Measurements from ENCODE around the gene ADI1.
"Not testable (repeated sequence)": the region's sequence is repeated elsewhere in the genome, so short reads cannot be mapped to it uniquely, and the experiment has no call there.

Gene ADI1

DNA sequence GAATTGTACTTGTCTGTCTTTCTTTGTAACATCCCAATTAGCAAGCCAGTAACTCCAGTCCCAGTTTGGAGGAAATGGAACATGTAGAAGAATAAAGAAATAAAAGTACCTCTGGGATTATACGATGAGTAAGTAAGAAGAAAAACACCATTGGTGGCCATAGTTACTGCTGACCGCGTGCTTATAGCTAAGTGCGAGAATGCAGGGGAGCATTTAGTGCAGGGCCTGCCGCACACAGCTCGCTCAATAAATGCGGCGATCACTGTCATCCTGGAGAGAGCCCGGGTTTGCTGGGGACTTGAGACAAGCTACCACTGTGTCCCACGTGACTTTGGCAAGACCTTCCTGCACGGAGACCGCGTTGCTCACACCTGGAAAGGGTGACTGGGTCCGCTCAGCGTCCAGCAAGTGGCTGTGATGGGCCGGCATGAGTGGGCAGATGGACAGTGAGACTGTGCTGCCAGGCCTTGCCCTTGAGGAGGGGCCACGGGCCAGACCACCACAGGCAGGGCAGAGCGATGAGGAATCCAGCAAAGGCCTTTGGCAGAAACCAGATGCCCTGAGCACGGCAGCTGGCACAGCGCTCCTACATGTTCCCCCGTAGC lies 54.8 kb downstream of the ADI1 start:
- in situ Hi-C loops (cut with HindIII; ENCODE audit: low sequenced_read_pairs) = no loop called here

DNA sequence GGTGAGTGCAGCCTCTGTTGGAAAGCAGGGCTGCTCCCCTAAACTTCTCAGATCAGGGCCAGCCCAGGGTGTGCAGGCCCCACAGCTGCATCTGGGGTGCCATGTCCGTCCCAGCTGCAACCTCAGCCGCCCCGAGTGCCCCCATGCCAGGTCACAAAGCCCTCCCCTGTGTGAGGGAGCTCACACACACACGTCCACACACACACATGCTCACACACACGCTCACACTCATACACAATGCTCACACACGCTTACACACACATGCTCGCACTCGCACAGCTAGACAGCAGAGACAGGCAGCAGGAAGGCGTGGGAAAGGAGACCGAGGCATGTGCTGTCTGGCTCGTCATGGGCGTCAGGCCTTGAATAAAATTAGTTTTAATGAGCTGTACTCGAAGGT lies 55.4 kb downstream of the ADI1 start:
- in situ Hi-C loops (cut with HindIII; ENCODE audit: low sequenced_read_pairs) = no loop called here

DNA sequence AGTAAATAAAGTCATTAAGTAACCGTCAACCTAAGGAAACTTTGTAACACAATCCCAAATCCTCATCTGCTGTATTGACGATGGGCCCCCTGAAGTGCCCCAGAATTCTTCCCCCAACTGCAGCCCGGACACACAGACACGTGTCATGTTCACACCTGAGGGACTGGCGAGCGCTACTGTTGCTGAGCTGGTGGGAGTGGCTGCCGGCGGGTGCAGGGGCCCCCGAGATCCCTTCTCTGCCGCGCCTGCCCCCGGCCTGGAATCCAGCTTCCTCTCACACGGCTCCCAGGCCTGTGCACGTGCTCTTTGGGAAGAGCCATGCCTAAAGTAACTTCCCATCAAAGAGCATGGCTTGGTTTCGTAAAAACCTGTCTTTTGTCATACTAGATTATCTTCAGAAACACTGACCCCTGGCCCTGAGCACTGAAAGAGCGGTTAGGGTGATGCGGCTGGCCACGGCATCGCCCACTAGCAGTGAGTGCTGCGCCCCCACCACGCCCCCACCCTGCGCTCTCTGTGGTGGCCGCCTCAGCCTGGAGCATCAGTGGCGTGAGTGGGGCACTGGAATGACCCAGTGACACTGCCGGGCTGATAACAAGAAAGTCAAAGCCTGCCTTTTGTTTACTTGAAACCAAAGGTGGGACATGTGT lies 56.0 kb downstream of the ADI1 start:
- in situ Hi-C loops (cut with HindIII; ENCODE audit: low sequenced_read_pairs) = no loop called here

DNA sequence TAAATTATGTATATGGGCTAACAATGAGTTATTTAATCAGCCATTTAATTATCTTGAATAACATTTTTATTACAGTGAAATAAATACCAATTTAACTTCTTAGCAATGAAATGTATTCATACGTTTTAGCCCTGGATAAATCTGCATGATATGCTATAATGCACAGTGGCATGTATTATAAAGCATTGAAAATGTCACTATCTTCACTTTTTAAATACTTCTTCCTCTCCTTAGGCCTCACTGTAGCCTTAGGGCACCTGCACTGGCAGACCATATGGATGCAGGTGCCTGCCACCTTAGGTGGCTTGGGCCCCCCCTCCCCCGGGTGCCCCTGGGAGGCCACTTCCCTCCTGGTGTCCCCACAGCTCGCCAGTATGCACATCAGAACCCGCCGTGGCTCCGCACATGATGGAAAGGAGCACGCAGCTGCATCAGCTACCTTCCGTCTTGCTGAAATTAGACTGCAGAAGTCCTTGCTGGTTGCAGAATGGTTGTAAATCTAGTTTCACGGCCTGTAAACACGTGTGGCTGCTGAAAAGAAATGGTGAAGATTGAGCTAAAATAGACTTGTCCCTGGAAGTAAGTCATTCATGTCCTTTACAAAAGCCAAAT lies 56.7 kb downstream of the ADI1 start:
- in situ Hi-C loops (cut with HindIII; ENCODE audit: low sequenced_read_pairs) = no loop called here

- in situ Hi-C loops (cut with HindIII; ENCODE audit: low sequenced_read_pairs) = no loop called here
These were observed 57.4 kb downstream of the ADI1 start for GRCh38 chr2:3461801-3462492.

GRCh38 chr2:3460831-3461800 lies 58.2 kb downstream of the ADI1 start:
- in situ Hi-C loops (cut with HindIII; ENCODE audit: low sequenced_read_pairs) = no loop called here

- in situ Hi-C loops (cut with HindIII; ENCODE audit: low sequenced_read_pairs) = no loop called here
These were observed 59.2 kb downstream of the ADI1 start for GRCh38 chr2:3460156-3460555.

GRCh38 chr2:3459185-3460015 lies 59.9 kb downstream of the ADI1 start:
- in situ Hi-C loops (cut with HindIII; ENCODE audit: low sequenced_read_pairs) = no loop called here

GRCh38 chr2:3458396-3459184 lies 60.7 kb downstream of the ADI1 start:
- in situ Hi-C loops (cut with HindIII; ENCODE audit: low sequenced_read_pairs) = no loop called here

DNA sequence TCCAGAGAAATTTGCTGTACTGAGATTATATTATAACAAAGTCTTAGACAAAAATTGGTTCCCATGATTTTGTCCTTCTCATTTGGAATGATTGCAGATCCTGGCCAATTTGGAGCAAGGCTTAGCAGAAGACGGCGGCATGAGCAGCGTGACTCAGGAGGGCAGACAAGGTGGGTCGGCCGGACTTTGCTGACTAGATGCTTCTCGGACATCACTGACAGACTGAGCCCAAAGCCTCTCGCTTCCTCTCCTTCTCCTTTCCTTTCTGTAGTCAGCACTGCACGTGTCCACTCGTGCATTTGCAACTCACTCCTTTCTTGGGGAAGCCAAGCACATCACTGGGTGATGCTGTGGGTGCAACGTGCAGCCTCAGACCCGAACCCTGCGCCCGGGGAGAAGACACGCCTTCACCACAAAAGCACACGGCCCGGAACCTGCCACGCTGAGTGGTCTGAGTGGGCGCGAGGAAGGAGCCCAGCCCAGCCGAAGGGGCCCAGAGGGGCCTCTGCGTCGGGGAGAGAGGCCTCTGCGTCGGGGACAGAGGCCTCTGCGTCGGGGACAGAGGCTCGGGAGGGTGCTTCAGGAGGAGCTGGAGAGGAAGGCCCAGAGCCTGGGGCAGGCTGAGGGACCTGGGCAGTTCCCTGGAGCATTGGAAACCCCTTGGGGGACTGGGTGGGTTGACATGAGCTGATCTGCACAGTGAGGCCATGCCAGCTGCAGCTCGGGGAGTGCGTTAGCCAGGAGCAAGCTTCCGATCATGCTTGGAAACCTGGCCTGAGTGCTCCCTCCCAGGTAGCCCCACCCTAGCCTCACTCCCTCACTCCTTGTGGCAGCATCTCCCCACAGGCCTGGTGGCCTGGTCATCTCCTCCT lies 61.6 kb downstream of the ADI1 start:
- in situ Hi-C loops (cut with HindIII; ENCODE audit: low sequenced_read_pairs) = no loop called here

- in situ Hi-C loops (cut with HindIII; ENCODE audit: low sequenced_read_pairs) = no loop called here
These were observed 63.2 kb downstream of the ADI1 start for GRCh38 chr2:3456125-3456524.

DNA sequence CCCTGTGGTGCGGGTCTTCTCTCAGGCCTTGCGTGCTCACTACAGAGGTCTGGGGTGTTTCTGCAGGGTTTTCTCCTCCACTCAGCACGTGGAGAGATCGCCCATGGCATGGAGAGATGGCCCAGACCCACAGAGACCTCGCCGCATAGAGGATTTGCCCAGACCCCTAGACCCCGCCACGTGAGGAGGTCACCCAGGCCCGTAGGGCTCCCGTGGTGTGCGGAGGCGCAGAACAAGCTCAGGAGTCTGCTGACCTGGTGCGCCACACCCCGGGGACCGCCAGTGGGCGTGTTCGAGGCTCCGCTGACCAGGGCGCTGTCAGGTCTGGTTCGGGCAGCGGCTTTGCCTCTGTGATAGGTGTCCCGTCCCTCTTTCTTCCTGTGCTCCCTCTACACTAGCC lies 64.5 kb downstream of the ADI1 start:
- in situ Hi-C loops (cut with HindIII; ENCODE audit: low sequenced_read_pairs) = no loop called here

DNA sequence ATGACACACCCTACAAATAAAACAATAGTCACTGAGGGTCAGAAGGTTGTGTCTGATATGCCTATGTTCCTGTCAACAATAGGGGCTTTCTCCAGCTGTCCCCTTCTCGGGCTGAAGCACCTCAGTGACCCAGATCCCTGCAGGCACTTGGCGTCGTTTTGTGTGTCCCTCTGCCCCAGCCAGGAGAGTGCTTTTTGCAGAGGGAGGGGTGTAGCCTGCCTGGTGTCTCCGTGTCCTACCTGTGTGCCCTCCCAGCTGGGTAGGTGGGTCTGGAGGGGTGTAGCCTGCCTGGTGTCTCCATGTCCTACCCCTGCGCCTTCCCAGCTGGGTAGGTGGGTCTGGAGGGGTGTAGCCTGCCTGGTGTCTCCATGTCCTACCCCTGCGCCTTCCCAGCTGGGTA lies 65.3 kb downstream of the ADI1 start:
- in situ Hi-C loops (cut with HindIII; ENCODE audit: low sequenced_read_pairs) = not testable (repeated sequence)

GRCh38 chr2:3453190-3453999 lies 65.9 kb downstream of the ADI1 start:
- in situ Hi-C loops (cut with HindIII; ENCODE audit: low sequenced_read_pairs) = no loop called here

- in situ Hi-C loops (cut with HindIII; ENCODE audit: low sequenced_read_pairs) = no loop called here
These were observed 67.2 kb downstream of the ADI1 start for GRCh38 chr2:3451926-3452671.

DNA sequence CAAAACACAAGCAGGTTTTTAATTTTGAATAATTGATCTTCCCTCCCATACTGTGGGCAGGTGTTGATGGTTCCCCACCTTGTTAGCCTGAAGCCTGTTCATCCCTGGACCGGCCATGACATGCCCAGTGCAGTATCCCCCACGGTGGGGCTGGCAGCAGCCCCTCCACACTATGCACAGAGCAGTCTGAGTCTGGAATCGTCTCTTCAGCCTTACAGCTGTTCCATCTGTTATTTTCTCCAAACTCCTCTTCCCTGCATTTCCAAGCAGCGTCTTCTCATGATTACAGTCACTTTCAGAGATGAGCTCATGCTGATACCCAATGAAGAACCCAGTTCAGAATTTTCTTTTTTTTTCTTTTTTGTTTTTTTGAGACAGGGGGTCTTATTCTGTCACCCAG lies 68.2 kb downstream of the ADI1 start:
- in situ Hi-C loops (cut with HindIII; ENCODE audit: low sequenced_read_pairs) = no loop called here

All from DLD1 (cell line).